Limb (tissue), 2 donors: ENCODE measurements around the gene SLC15A3.

Source experiments
- DNase-seq, 2 donors: peaks; one replicate each; pipeline ENCODE4 v3.0.0-alpha.2; 2016; ENCODE audit errors: extremely low spot score in 2 of 2

Gene SLC15A3

GRCh38 chr11:60930394-60930793, 21.6 kb downstream of the SLC15A3 start:
- peak in 1 of 2 donors; percentile 13 for DNase-seq

DNA sequence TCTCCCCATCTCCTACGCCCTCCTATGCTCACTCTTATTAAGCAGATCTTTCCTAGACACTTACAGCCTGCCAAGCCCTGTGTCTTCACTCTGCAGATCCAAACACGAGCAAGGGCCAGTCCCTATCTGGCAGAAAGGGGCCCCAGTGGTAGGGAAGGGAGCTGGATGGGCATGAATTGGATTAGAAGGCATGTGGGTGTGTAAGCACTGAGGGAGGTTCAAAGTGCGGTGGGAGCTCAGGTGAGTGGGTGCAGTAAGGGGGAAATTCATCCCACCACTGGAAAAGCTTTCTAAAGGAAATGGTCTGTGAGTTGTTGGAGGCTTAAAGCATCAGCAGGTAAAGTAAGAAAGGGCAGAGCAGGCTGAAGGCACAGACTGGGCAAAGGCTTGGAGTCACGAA, 22.2 kb downstream of the SLC15A3 start:
- DNase-seq = no peak

DNA sequence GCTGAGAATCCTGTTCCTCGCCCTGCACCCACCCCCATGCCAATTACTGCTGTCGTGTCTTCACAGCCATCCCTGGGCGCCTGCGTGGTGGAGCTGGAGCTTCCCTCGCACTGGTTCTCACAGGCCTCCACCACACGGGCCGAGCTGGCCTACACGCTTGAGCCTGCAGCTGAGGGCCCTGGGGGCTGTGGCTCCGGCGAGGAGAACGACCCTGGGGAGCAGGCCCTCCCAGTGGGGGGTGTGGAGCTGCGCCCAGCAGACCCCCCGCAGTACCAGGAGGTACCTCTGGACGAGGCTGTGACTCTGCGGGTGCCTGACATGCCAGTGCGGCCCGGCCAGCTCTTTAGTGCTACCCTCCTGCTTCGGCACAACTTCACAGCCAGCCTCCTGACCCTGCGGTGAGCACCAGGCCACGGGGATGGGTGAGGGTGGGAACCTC, 23.4 kb downstream of the SLC15A3 start:
- peak in 1 of 2 donors; percentile 32 for DNase-seq

DNA sequence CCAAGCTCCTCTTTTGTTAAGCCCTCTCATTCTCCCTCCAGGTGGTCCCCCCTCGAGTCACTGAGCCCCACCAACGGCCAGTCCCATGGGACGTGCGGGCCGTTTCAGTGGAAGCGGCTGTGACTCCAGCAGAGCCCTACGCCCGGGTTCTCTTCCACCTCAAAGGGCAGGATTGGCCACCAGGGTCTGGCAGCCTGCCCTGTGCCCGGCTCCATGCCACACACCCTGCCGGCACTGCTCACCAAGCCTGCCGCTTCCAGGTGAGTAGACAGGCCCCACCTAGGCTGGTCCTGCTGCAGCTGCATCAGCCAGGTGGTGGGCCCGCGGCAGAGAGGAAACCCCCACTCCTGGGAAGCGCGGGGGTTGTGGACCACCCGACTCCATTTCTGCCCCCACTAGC, 24.4 kb downstream of the SLC15A3 start:
- DNase-seq = no peak

GRCh38 chr11:60927061-60927592, 24.8 kb downstream of the SLC15A3 start:
- DNase-seq = no peak

- DNase-seq = no peak
Measured at GRCh38 chr11:60926500-60926899, 25.5 kb downstream of the SLC15A3 start.

GRCh38 chr11:60925868-60926267, 26.1 kb downstream of the SLC15A3 start:
- DNase-seq = no peak

DNA sequence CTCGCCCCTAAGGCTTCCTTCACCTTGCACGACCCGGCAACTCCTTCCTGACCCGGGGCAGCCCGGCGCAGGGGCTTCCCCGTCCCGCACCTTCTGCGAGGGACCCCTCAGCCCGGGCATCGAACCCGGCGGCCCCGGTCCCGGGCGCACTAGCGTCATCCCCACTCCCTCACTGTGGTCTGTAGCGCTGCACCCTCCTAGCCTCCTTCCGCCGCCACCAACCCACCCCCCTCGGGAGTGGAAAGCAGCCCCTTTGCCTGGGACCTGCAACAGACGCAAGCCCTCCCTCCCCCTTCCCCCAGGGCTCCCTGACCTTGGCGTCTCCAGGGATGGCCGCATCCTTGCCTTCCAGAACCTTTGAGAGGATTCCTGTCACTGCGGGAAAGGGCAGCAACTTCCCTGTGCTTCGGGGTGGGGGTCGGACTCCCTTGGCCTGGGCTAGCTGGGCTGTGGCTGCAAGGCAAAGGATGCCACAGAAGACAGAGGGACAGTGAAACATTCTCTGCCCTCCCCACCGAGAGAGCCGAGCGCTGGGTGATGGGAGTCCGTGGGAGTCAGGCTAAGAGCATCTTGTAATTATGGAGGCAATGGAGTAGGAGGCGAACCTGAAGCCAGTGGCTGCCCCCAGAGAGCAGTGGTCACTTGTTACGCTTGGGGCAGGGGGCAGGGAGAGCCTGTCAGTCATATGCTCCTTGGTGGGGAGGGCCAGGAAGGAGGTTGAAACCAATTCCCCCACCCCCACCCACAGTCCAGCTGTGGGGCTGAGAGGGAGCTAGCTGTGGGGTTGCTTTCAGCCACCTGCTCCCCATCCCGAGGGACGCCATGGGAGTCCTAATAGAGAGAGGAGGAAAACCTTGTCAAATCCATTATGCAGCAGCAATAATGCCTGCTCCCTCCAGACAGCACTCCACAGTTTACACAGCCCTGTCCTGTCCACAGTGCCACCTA, 26.8 kb downstream of the SLC15A3 start:
- DNase-seq = no peak

- DNase-seq = peak; percentile 68 to 88
Measured at GRCh38 chr11:60924110-60924905, 27.7 kb downstream of the SLC15A3 start, which contains the start of gene TMEM132A. Gene TMEM132A, plus strand, starts transcription at chr11:60924460. Its CDS starts 174 bp downstream, at chr11:60924634.

DNA sequence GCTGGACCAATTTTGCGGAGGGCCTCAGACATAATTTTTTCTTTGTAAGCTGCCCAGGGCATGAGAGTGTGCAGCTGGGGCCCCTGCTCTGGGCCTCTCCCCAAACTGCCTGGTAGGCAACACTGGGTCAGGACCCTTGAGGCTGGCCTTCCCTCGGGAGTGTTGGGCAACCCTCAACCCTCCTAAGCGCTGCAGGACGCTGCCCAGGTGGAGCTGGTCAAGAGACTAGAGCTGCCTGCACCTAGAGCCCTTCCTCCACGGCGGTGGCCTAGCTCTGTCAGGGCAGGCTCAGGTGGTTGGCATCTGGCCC, 28.2 kb downstream of the SLC15A3 start:
- no peak for DNase-seq

DNA sequence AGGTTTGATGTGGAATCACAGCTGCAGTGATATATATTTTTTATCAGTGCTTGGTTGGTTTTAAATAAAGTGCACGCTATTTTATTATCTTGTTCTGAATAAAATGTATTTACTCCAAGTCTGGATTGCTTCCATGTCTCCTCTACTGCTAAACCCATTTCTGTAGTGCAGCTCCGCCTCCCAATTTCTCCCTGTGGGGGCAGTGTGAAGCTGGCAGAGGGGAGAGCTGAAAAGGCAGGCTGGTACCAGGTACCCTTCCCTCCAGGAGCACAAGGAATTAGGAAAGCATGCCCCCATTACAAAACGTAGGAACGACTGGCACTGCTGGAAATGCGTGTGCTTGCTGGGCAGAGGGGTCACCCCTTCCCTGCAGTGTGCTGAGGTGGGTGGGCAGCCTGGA, 28.6 kb downstream of the SLC15A3 start:
- DNase-seq = no peak

- no peak for DNase-seq
Measured at GRCh38 chr11:60922906-60923305, 29.1 kb downstream of the SLC15A3 start.

DNA sequence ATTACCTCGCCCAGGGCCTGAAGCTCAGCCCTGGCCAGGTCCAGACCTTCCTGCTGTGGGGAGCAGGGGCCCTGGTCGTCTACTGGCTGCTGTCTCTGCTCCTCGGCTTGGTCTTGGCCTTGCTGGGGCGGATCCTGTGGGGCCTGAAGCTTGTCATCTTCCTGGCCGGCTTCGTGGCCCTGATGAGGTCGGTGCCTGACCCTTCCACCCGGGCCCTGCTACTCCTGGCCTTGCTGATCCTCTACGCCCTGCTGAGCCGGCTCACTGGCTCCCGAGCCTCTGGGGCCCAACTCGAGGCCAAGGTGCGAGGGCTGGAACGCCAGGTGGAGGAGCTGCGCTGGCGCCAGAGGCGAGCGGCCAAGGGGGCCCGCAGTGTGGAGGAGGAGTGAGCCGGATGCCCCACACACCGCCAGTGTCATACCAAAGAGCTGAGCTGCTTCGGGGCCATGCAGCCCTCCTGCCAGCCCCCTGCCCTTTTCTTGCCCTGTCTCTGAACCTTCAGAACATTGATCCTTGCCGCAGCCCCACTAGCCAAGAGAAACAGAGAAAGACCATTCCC, 30.1 kb downstream of the SLC15A3 start:
- no peak for DNase-seq

DNA sequence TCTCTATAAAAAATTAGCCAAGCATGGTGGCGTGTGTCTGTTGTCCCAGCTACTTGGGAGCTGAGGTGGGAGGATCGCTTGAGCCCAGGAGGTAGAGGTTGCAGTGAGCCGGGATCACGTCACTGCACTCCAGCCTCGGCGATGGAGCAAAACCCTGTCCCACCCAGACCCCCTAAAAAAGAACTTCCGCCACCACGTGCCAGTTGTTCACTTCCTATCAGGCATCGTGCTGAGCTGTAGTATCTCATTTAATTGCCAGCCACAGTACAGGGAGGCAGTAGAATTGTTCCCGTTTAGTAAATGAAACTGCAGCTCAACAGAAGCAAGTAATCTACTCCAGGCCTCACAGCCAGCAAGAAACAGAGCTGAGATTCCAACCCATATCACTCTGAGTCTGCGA, 30.7 kb downstream of the SLC15A3 start:
- no peak for DNase-seq

- DNase-seq = no peak
Measured at GRCh38 chr11:60919956-60920355, 32.0 kb downstream of the SLC15A3 start.

DNA sequence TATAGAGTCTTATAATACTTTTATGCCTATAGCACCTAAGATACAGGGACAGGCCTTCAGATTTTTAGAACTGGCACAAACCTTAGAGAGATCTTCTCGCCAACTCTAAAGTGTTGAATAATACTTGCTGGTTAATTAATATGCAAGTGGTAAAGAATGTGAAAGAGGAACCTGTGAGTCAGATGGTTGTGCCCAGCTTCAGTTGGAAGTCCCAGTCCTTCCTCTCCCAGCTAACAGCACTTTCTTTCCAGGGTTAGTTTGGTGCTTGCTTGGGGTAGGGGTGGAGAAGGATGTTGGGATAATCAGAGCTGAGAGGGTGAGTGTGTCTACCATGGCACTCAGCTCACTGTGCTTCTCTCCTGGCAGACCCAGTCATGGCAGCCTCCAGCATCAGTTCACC, 32.7 kb downstream of the SLC15A3 start:
- DNase-seq = no peak

GRCh38 chr11:60918939-60919265, 33.1 kb downstream of the SLC15A3 start:
- DNase-seq = no peak

DNA sequence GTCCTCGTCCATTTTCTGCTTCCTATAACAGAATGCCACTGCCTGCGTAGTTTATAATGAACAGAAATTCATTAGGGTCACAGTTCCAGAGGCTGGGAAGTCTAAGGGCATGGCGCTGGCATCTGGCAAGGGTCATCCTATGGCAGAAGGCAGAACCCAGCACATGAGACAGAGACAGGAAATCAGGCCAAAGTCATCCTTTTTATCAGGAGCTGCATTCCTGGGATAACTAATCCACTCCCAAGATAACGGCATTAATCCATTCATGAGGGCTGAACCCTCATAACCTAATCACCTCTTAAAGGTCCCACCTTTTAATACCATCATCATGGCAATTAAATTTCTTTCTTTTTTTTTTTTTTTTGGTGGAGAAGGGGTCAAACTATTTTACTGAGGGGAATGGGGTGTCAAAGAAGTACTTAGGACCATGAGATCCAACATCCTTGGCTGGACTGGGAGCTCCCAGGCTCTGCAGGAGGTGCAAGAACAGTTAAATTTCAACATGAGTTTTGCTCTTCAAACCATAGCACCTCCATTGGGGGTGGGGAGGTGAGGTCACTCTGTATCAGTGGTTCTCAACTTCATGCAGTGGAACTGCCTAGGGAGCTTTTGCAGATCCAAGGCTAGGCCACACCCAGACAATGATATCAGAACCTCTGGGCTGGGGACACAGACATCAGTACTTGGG, 33.6 kb downstream of the SLC15A3 start:
- DNase-seq = no peak

GRCh38 chr11:60917267-60917666, 34.7 kb downstream of the SLC15A3 start:
- no peak for DNase-seq

GRCh38 chr11:60916669-60917206, 35.2 kb downstream of the SLC15A3 start:
- no peak for DNase-seq

DNA sequence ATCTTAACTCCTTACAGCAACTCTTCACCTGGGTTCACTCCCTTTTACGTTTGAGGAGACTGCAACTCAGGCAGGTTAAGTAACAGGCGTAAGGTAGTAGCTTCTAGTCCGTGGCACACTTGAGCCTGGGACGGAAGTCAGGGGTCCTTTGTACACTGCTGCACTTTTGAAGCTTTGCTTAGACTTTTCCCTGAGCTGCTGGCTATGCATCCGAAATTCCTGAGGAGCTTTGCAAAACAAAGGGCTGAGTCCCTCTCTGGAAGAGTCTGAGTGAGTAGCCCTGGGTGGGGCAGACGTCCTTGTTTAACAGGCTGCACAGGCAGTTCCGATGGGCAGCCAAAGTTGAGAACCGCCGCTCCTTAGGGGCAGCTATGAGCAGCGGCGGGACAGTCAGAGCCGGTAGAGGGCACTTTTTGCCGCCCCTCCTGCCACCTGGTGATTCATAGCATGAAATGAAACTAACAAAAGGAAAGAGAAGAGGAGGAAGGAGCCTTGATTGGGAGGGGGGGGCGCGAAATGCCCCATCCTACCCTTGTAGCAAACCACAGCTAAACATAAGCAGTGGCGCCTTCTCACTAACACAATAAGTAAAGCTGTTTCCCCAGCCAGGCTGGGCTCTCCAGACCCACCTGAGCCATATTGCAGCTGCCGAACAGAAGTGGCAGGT, 36.6 kb downstream of the SLC15A3 start:
- DNase-seq = peak in 1 of 2 donors; percentile 31
